NCI-H69 (cell line): ENCODE data around the gene BNC2.
A peak's percentile ranks its signal among the peaks of the same experiment; 100 is the strongest.

Experiments
- DNase-seq: peaks from one replicate; lab custom pipeline; 2025; lab: John Stamatoyannopoulos, UW

Gene BNC2

DNA sequence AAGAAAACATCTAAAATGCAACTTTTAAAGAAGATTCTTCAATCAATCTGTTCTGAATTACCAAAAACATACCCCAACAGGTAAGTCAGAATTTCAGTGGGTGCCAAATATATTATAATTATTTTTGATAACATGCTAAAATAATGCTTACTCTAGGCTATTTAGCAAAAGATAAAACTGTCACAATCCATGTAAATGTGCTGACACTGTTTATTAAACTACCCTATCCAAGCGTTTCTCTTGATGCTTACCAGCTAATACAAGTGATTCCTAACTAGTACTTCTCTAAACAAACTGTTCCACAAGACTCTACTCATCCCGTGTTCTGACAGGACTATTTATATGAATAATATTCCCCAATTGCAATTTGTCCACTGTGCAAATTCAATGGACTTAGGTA, 236.7 kb downstream of the BNC2 start:
- no peak for DNase-seq

DNA sequence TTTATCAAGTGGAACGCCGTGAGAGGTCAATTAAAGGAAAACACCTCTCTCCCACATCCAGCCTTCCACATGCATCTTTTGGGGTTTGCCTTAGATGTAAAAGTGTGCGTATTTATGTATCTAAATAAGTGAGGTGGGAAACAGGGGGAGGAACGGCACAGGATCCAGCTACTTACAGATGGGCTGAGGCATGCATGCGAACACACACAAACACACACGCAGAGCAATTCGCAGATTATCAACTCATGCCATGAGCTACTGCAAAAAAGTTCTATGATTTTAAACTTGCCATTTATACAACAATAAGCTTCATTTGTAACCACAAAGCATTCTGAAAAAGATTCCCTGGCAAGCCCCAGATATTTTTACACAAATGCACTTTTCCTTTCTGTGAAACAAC, 242.1 kb downstream of the BNC2 start:
- DNase-seq, result no peak

DNA sequence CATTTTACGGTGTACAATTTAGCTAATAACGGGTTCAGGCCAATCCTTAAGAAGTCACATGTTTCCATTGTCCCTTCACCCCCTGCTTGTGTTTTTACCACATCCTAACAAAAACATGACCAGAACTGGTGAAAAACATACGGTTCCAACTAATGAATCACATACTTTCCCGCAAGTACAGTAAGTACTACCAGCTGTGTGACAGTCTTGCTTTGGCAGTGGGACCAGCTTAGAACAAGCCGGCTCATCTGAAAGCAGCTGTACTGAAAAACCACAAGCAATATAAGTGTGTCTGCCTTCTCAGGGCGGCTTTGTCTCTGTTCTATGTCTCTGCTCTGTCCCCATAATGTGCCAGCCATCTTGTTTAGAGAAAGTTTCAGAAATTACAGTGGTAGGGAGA, 242.5 kb downstream of the BNC2 start:
- DNase-seq, result peak; percentile 86

DNA sequence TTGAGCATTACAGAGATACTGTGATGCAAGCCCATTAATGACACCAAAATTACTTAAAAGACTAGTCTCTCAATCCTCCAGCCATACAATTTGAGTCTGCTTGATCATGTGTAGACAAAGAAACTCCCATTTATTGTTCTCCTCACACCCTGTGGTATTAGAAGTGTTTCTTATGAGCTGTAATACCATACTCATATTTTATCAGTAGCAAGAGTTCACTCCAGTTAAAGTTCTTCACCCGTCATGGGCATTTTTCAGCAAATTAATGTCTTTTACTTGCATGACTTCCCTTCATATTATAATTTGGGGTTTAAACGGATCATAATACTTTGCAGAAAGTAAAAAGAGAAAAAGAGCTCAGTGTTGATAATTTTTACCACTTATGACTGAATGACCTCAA, 242.9 kb downstream of the BNC2 start:
- peak; percentile 72 for DNase-seq

DNA sequence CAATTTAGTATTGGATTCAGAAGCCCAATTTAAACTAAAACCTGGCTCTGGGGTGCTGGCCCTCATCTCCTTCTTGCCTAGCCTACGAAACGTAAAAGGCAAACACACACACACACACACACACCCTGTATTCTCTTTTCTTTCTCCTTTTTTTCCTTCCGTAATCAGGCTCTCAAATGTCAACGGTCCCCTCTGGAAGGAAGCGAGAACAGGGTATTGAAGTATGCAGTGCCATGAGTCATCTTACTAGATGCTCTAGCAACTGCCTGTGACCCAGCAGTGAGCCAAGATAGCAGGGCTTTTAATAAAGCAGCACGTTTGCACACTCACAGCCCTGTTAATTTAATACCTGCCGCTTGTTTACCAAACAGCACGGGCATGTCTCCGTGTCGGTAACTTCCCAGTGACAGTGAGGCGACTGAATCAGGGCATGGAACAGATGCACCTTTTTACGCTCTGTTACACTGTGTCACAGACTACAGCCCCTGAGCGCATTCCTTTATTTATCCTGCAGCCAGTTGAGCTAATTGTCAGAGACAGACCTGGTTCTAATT, 243.8 kb downstream of the BNC2 start:
- peak; percentile 98 for DNase-seq

DNA sequence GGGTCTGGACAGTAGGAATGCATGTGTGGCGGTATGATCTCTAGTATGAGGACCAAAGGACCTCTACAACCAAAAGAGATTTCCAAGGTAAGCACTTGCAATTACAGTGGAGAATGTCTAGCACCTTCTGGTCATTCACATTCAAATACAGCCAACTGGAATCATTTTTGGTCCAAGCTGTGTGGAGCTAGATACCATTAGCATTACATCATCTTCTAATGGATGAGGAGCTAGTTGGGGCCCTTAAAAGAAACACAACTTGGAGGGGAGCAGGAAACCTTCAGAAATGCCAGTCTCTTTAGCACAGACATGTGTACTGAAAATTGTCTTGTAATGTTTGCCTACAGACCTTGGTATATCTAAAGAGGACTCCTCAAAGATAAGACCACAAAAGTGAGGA, 244.7 kb downstream of the BNC2 start:
- peak; percentile 71 for DNase-seq

DNA sequence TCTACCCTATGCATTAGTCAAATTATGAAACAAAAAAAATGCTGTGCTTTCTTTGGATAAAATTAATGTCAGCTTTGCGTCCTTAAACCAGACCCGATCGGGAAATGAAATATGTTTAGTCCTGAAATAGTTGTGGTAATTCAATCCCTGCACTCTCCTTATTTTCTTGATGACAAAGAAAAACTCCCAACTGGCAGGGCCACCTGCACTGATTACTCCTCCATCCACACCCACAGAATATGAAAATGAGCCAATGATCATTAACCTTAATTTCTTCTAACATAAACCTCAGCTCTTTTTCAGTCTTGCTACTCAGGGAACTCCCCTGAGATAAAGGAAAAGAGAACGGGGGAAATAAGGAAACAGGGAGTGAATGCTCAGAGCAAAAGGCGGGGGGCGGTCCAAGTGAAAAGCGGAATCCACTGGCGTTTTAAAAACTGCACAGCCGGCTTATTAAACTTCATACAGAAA, 245.3 kb downstream of the BNC2 start:
- peak; percentile 89 for DNase-seq

DNA sequence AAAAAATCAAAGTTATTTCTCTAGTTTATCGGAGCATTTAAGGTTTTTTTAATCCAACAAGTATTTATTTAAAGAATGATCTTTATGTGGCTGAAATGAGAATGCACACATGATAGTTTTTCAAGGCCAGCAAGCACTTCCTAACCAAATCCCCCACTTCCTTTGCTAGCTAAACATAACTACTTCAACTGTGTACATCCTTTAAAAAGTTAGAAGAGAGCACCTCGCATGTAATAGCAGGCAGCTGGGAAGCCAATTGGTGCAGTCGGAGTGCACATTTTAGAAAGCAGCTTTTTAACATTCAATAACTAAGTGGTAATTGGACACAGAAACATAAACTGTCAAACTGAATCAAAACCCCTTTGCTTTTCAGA, 245.7 kb downstream of the BNC2 start:
- peak; percentile 59 for DNase-seq

DNA sequence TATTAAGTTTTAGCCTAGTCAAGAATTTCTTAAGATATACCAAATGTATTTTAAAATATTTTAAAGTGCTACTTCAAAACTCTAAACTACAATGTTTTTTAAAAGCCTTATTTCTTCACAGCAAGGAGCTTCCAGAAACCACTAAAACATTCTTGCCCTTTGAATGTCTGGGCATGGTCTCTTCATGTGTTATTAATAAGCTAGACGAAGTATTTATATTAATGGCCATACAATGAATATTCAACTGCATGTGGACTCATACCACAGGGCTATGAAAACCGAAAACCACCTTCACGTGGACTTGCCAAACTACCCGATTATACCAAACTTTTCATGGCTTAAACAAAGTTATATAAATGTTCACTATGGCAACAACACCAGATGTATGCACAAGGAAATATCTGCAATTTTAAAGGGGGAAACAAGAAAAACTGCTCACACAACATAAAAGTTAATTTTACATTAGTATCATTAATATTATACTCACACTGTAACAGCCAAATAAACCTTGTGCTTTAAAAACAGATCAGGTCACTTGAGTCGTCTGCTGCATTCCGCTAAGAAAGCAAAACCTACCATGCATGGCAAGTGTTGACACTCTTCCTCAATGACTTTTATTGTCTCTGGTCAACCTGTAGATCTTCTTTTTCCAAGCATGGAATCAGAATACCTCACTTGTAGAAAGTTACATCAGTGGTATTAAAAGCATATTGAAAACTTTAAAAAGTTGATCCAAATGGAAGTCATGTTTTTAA, 246.3 kb downstream of the BNC2 start:
- DNase-seq, result peak; percentile 38

DNA sequence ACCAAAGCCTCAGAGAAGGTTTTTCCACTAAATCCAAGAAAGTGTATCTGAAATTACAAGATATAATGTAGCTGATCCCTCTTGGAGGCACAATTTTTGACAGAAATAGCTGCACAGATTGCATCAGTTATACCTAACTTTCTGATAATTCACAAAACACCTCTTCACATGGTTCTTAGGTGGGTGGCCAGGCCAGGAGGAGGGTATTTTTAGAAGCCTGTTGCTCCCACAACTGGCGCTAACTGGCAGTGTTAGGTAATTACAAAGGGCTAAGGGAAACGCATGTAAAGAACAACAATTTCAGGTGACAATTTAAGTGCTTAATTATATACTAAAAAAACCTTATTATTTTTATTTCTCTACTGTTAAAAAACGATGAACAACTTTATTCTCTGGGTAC, 247.9 kb downstream of the BNC2 start:
- peak; percentile 72 for DNase-seq

DNA sequence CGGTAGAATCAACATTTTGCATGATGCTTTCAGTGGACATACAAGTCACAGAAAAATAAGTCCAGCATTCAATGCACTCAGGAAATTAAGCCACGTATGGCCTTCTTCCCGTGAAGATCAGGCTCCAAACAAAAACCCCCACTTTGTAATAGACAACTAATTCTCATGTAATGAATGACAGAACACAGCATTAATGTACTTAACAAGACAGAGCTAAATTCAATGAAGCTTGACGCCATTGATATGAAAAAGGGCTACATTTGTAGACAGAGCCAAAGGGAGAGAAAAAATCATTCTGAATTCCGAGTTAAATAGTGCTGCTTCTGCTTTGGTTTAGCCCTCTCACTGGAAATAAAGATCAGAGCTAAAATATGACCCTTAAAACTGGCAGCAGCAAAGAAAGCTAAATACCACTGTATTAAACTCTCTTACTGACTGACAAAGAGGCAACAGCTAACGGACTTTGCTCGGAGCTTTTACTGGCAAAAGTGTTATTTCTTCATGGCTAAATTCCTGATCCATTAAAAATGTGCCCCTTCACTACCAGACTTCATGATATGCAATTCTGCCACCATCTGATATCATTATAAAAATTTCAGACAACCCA, 250.5 kb downstream of the BNC2 start:
- no peak for DNase-seq

DNA sequence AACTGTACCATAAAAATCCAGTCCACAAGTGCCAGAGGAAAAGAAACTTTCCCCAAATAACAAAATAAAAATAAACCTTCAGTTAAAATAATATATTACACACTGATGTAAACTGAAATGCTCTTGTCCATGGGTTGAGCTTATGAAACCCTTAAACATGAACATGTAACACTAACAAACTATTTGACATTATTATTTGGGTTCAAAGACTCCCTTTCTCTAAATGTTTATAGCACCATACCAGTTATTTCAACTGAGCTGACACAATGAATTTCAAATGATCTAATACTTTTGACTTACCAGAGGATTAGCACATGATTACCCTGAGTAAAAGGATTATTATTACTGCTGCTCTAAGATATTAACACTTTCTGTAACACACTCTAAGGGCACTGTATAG, 251.1 kb downstream of the BNC2 start:
- no peak for DNase-seq

DNA sequence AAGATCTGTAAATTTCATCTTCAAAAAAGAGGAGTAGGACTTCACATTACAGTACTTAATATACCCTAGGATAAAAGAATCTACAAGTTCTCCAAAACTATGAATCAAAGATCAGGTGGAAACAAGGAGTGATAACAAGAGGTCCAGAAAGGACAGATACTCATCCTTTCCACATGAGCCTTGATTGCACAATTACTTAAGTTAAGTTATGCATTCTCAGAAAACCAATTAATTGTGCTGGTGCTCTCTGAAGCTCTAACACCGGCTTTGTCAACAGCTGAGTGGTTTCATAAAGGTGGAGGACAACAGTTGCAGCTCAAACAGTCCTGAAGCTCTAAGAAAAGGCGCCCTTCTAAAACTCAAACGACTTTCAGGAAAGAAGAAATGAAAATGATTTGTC, 251.9 kb downstream of the BNC2 start:
- no peak for DNase-seq

DNA sequence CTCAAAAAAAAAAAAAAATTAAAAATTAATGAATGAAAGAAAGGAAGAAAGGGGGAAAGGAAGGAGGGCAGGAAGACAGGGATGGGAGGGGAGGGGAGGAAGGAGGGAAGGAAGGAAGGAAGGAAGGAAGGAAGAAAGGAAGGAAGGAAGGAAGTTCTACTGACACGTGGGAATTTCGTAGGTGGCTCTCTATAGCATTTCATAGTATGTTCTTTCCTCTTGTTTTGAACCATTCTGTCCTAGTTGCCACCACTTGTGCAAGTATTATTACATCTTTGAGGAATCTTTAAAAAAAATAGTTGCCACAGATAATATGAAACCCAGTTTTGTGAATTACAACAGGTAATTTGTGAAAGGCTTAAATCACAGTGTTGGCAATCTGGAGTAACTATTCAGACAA, 253.8 kb downstream of the BNC2 start:
- DNase-seq, result no peak

DNA sequence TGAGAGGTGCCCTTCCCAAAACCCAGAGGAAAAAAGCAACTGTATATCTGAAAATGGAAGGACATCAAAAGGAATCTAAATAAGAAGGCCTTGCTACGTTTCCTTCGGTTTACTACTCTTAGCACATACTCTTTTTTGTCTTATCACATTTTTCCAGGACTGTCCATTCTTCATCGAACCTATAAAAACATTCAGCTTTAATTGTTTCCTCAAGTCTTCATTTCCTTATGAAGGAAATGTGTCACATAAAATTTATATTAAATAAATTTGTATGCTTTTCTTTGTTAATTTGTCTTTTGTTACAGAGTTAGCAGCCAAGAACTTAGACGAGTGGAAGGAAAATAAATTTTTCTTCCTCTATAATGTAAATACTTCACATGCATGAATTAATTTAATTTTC, 255.0 kb downstream of the BNC2 start:
- no peak for DNase-seq

DNA sequence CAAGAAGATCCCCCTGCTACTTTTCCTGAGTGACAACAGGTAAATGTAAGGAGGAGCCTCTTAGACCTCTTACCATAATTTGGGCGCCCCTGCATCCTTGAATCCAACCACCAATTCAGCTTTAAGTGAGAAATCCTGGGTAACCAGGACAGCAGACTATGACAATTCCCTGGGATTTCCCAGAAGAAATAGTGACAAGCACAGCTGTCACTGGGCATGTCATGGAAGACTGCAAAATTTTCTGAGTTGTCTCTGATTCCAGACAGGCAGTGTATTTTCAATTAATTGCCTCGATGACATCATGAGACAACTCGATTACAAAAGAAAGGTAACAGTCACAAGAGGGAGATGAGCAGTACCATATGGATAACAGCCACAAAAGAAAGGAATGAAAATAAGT, 256.9 kb downstream of the BNC2 start:
- peak; percentile 37 for DNase-seq

DNA sequence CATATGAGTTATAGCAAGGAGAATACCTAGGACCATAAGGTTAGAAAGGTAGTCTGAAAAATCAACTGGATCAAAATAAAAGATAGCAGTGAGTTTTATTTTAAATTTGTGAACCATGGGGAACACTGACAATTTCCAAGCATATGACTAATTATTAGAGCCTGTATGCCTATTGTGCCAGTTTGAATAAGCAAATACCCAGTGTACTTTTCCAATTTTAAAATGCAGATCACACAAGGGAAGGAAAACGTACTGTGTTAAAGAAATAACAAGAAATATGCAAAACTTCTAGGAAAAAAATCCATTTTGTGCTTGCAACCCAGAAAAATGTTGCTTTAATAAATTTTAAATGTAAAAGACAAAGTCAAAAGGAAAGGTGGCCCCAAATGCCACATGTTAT, 257.4 kb downstream of the BNC2 start:
- no peak for DNase-seq

DNA sequence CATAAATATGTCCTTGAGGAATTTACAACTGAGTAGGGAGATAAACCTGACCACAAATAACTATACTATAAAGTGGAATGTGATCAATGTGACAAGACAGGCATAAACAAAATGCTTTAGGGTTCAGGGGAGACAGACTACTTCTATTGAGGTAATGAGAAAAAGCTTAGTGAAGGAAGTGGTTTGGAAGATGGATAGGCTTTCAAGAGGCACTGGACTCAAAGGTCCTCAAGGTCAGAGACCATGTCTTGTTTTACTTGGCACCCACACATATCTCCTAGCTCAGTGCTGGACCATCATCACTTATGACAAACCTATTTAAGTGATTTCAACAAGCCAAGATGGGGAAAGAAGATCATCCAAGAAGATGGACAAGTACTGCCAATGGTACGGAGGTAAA, 257.8 kb downstream of the BNC2 start:
- no peak for DNase-seq

DNA sequence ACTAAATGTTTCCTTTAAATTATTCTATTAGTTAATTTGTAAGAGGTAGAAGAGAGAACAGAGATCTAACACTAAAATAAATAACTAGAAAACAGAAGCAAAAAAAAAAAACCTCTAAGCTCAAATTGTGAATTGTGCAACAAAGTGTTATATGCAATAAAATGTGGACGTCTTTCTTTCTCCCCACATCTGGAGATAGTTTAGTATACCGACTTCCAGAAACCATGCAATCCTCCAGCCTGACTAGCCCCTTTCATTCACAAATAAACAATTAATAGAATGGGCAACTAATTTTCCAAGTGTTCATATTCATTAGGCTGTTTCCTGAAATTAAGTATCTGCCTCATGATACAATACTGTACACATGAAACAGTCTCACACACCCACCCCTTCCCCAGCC, 258.5 kb downstream of the BNC2 start:
- no peak for DNase-seq

DNA sequence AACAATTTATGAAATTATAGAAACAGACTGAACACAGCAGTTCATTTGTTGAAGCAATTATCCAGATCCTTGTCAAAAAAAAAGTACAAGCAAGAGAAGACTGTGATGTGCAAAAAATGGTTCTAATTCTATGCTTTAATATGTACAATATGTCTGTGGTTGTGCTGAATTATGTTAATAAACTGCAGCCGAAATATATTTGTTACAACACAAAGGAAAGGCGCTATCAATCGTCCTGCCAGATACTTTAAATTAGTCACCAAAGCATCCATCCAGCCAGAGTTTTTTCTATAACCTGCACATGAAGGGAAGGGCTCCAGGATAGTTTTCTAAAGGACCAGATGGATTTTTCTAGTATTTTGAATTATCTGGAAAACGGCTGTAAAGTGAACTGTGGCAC, 259.5 kb downstream of the BNC2 start:
- DNase-seq, result no peak

DNA sequence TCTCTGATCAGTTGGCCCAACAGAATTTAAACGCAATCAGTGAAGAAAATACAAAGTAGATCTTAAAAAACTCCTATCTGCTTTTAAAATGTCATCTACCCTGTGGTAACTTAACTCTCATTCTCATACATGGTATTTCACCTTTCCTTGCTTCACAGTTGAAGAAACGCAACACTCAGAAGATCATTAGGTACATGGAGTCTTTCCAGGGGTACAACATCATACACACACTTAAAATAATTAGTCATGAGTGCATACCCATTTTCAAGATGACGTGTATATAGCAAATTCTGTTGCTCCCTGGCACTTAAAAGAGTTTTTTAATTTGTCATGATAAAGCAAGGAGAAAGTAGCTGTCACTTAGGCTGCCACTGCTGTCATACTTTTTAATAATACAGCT, 259.9 kb downstream of the BNC2 start:
- DNase-seq, result no peak

DNA sequence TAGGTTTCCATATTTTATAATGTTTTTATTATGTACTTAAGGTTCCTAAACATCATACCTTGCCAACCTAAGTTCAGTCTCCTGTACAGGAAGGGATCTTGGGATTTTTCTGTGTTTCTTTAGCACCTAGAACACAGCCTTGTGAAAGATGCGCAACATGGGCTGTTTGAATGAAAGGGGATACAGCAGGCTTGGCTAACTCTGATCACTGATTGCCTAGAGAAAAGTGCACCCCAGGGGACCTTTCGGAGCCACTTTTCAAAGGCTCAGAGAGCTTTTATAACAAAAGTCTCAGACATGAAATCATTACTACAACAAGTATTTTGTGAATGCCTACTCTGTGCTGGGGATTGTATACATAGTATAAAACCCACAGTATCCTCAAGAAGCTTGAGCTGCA, 261.6 kb downstream of the BNC2 start:
- peak; percentile 65 for DNase-seq

DNA sequence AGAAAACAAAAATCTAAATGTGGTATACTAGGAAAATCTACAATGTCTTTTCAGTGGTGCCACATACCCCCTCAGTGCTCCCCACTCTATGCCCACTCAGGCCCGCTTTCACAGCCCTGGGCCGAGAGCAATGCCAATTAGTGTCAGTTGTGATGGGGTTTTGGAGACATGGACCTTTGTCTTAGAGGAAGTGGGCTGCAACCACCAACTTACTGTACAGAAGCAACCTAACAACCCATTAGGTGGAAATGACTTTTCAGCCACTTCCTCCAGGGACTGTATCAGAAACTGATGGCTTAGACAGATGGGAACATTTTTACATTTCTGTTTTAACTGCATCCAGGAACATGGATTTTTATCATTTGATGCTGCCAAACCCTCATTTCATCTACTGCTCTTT, 268.0 kb downstream of the BNC2 start:
- peak; percentile 70 for DNase-seq

DNA sequence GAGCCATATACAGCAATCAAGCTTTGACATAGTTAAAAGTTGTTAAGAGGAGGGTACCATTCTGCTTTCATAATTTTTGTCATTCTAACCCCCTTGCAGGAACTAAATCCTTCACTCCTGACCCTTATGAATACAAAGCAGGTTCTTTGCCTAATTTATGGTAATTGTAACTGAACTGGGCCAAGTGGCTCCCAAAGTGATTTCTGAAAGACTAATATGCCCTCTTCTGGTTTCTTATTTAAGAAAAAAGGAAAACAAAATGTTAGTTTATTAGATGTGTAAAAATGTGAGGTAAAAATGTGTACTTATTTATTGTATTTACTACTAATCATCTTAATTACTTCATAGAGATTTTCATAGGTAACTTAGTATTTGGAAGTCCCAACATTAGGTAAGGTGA, 268.5 kb downstream of the BNC2 start:
- DNase-seq, result peak; percentile 41
